GM19351 (cell line): ENCODE results near the gene BEAN1.
A peak's percentile ranks its signal among the peaks of the same experiment; 100 is the strongest.
"Not testable (repeated sequence)": the region's sequence is repeated elsewhere in the genome, so short reads cannot be mapped to it uniquely, and the experiment has no call there.

Experiments used
- ATAC-seq: cut with Tn5 transposase; IDR thresholded peaks from one replicate; pipeline ENCODE4 v1.9.1; 2021; ENCODE audit warnings: mild to moderate bottlenecking, moderate library complexity; ENCODE audit not compliant: unreplicated experiment

Gene BEAN1

GRCh38 chr16:66501563-66501962 lies 74.5 kb downstream of the BEAN1 start:
- not testable (repeated sequence) for ATAC-seq

DNA sequence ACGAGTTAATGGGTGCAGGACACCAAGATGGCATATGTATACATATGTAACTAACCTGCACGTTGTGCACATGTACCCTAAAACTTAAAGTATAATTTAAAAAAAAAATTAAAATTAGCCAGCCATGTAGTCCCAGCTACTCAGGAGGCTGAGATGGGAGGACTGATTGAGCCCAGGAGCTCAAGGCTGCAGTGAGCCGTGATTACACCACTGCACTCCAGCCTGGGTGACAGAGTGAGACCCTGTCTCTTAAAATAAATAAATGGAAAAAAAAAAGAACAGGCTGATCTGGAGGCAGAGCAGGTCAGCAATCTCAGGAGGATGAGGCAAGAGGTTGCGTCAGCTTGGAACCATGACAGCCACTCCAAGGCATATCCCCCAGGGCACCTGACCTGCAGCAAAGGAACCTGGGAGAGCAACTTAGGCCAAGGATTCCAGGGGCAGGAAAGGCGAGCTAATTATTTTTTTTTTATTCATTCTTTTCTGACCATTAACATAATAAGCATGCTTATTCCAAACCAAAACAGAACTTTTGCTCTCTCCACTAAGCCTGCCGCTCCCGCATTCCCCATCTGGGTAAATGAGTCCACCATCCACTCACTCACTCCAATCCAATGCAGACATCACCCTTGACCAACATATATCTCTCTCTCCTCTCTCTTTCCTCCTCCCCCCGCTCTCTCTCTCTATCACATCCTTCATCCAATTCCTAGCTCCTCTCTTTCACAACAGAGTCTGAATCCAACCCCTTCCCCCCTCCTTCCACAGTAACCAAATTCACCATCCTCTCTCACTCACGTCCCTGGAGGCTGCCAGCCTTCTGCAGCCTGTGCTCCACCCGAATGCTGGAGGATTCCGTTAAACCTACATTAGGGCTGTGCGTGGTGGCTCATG lies 75.2 kb downstream of the BEAN1 start:
- ATAC-seq: no peak

GRCh38 chr16:66503030-66503429 lies 75.9 kb downstream of the BEAN1 start:
- ATAC-seq: no peak

- no peak for ATAC-seq
Observed at GRCh38 chr16:66503612-66504011, 76.5 kb downstream of the BEAN1 start.

- no peak for ATAC-seq
Observed at GRCh38 chr16:66507731-66508239, 80.7 kb downstream of the BEAN1 start.

GRCh38 chr16:66508248-66508913 lies 81.3 kb downstream of the BEAN1 start:
- peak; percentile 75 for ATAC-seq

- no peak for ATAC-seq
Observed at GRCh38 chr16:66508914-66509496, 81.9 kb downstream of the BEAN1 start.

DNA sequence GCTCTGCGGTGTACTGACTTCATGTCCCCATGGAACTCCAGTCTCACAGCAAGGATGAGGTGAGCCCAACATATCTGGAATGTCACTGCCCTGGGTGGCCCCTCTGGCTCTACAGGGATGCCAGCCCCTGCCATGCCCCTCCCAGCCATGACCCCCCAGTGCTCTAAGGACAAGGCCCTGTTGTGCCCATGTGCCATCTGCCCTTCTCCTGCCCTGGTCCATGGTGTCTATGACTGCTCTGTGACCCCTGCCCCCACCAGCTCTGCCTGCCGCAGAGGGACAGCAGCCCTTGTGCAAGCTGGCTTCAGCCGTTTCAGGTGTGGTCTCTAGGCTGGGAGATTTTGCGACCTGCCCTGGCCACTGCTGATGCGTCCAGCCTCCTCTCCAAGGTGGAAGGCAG lies 82.5 kb downstream of the BEAN1 start:
- no peak for ATAC-seq

DNA sequence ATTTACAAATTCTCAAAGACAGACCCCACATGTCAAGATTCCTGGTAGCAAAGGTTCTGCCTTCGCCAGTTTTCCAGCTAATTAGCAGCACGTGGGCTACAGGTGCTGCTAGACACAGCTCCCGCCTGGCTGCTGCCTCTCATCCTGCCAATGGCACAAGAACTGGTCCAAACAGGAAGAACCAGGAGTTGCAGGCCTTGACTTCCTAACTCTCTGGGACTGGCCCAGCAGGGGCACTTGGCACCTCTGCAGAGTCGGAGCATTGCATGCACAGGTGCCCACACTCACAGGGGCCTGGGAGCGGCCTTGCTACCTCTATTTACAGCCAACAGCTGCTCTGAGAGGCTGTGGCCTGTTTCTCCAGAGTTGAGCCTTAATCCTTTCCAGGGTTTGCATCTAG lies 83.2 kb downstream of the BEAN1 start:
- ATAC-seq: no peak

DNA sequence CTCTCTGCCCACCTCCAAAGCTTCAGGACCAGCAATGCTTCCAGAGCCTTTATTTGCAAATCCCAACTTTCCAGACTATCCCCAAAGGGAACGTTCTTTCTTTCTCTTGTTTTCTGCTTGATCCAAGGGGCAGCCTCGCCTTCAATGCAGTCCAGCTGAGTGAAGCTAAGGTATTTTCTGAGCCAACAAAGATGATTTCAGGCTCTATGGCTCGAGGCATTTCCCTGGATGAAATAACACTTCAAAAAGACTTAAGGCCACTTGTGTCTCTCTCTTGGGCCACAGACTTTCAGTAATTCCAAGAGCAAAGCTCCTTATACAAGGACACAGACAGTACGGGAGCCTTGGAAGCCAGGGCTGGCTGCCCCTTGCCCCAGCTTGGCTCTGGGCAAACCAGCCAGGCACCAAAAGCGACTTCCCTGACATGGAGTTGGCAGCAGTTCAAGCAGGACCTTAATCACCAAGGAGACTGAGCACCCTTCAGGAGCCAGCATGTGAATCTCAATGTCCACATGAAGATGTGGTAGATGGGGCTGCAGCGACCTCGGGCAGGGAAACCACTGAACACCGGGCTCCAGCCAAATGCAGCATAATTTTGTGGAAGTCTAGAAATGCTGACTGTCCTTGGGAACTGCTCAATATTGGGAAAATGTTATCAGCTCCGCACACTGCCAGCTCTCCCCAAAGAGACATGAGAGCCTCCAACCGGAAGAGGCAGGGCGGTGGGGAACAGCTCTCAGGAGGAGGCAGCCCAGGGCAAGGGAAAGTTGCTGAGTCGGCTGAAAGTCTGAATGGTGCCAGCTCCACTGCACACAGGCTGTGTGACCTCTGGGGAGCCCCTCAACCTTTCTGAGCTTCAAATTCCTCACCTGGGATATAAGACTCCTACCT lies 83.9 kb downstream of the BEAN1 start:
- no peak for ATAC-seq

DNA sequence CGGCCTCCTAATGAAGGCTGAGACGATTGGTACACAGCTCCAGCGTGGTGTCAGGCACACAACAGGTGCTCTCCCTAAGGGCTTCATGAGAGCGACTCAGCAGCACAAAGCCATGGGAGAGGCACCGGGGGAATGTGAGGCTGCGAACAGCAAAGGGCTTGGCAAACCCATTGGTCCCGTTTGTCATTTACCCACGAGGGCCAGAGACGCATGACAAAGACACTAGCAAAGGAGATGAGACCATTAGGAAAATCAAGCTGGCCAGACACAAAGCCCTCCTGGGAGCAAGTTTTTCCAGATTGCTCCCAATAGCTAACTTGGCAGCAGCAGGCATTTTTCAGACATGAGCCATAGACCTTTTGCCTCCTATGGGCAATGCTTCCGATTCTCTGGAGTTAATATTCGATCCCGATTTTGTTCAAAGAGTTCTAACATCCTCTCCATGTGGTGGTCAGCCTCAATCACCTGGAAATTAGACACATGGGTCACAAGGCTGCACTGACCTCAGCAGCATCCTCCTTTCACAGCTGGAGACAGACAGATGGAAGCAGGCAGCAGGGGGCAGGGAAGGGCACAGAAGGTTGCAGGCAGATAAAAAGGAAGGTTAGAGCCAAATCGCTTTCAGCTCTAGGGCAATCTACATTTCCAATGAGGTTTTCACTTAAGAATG lies 84.6 kb downstream of the BEAN1 start:
- no peak for ATAC-seq

GRCh38 chr16:66512272-66513110 lies 85.4 kb downstream of the BEAN1 start:
- ATAC-seq: no peak

DNA sequence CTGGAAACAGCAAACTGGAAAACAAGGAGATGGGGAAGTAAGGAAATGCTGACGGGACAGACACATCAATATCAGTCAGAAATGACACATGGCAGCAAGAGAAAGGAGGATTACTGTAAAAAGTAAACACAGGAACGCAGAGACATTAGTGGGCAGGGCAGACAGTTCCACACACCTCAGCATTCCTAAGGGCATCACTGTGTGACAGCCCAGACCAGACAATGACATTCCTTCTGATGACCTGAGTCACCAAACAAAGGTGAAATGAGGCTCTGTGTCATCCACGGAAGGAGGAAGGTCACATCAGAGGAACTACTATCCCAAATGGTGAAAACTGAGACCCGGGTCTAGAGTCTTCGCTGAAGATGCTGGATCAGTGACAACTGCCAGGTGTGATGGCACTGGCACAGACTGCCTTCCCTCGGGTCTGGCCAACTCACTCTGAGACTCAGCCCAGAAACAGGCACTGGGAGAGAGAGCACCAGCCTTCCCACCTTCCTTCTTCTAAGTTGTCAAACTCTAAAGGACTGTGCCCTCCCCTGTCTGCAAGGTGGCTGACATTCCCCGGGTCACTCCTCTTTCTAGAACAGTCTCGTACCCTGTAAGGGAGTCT lies 86.1 kb downstream of the BEAN1 start:
- no peak for ATAC-seq

GRCh38 chr16:66514391-66514790 lies 87.3 kb downstream of the BEAN1 start:
- ATAC-seq: not testable (repeated sequence)

- not testable (repeated sequence) for ATAC-seq
Observed at GRCh38 chr16:66514980-66515595, 88.0 kb downstream of the BEAN1 start.

GRCh38 chr16:66515596-66516508 lies 88.8 kb downstream of the BEAN1 start:
- peak; percentile 19 for ATAC-seq

GRCh38 chr16:66516509-66516807 lies 89.4 kb downstream of the BEAN1 start:
- no peak for ATAC-seq
